T1000 (cell line): ENCODE data around the gene HMHB1.
"Not testable (repeated sequence)": the region's sequence is repeated elsewhere in the genome, so short reads cannot be mapped to it uniquely, and the experiment has no call there.

ENCODE experiments used
- DNase-seq: peaks from one replicate; lab custom pipeline; 2025; ENCODE audit warnings: mixed read lengths; lab: John Stamatoyannopoulos, UW

The HMHB1 gene

GRCh38 chr5:143801252-143801939 is 10.6 kb upstream of the HMHB1 start:
- no peak for DNase-seq

- DNase-seq, result no peak
Measured at GRCh38 chr5:143805861-143806260, 6.1 kb upstream of the HMHB1 start.

- DNase-seq, result no peak
Measured at GRCh38 chr5:143806579-143806978, 5.4 kb upstream of the HMHB1 start.

- DNase-seq, result no peak
Measured at GRCh38 chr5:143807401-143807800, 4.6 kb upstream of the HMHB1 start.

- not testable (repeated sequence) for DNase-seq
Measured at GRCh38 chr5:143816370-143816769, 4.4 kb downstream of the HMHB1 start.

GRCh38 chr5:143819716-143820115 is 7.8 kb downstream of the HMHB1 start:
- DNase-seq, result no peak

- DNase-seq, result no peak
Measured at GRCh38 chr5:143820451-143820850, 8.5 kb downstream of the HMHB1 start.

- peak; percentile 47 for DNase-seq
Measured at GRCh38 chr5:143824851-143825720, 13.1 kb downstream of the HMHB1 start.

- no peak for DNase-seq
Measured at GRCh38 chr5:143826951-143827444, 15.0 kb downstream of the HMHB1 start.

- no peak for DNase-seq
Measured at GRCh38 chr5:143828710-143829109, 16.7 kb downstream of the HMHB1 start.

GRCh38 chr5:143833177-143833576 is 21.2 kb downstream of the HMHB1 start:
- DNase-seq, result no peak

GRCh38 chr5:143835251-143835650 is 23.3 kb downstream of the HMHB1 start:
- DNase-seq, result no peak

- no peak for DNase-seq
Measured at GRCh38 chr5:143836161-143836725, 24.3 kb downstream of the HMHB1 start.

GRCh38 chr5:143837306-143837848 is 25.4 kb downstream of the HMHB1 start:
- DNase-seq, result no peak

- DNase-seq, result no peak
Measured at GRCh38 chr5:143841446-143841845, 29.5 kb downstream of the HMHB1 start.

GRCh38 chr5:143842920-143843319 is 31.0 kb downstream of the HMHB1 start:
- DNase-seq, result no peak

- DNase-seq, result no peak
Measured at GRCh38 chr5:143843461-143843860, 31.5 kb downstream of the HMHB1 start.

GRCh38 chr5:143850050-143850683 is 38.2 kb downstream of the HMHB1 start:
- DNase-seq, result no peak

- no peak for DNase-seq
Measured at GRCh38 chr5:143851383-143851782, 39.4 kb downstream of the HMHB1 start.

GRCh38 chr5:143860211-143860610 is 48.2 kb downstream of the HMHB1 start:
- DNase-seq, result no peak

GRCh38 chr5:143862271-143862670 is 50.3 kb downstream of the HMHB1 start:
- no peak for DNase-seq

- DNase-seq, result no peak
Measured at GRCh38 chr5:143865426-143866025, 53.6 kb downstream of the HMHB1 start.
